ENCODE data around the gene PRDM8. TPM values are rescaled to one million over a fixed set of nuclear protein-coding genes. Genes with fewer than 3 reads are reported as not detected.

Gene PRDM8
- total RNA-seq, 1 donor from 2014 or later, result not detected

GRCh38 chr4:80252953-80253352, 55.6 kb downstream of the PRDM8 start:
- H3K4me1 Mint-ChIP-seq, result no peaks in the 10 kb centered on the region
- H3K27ac Mint-ChIP-seq, result no peak overlapping the region
- H3K79me2 ChIP-seq (ENCODE audit: low read depth), result no peaks in the 10 kb centered on the region
- H3K9ac ChIP-seq, result no peak overlapping the region
- H3K9me3 Mint-ChIP-seq, result no peaks in the 10 kb centered on the region
- H3K4me3 Mint-ChIP-seq, result no peak overlapping the region
- H3K27me3 Mint-ChIP-seq (ENCODE audit: insufficient read depth, low read depth), result peaks cover 2% of the 10 kb centered on the region
- DNase-seq (ENCODE audit: low spot score), result no peak
- peaks cover 46% of the 10 kb centered on the region for H3K27me3 ChIP-seq
- H3K4me1 ChIP-seq, result no peaks in the 10 kb centered on the region
- no peaks in the 10 kb centered on the region for H3K9me3 ChIP-seq (ENCODE audit: low read depth)
- H3F3A ChIP-seq (ENCODE audit: low read depth), result no peaks in the 10 kb centered on the region
- no peaks in the 10 kb centered on the region for H3K36me3 ChIP-seq
- no peak for TF ChIP-seq EZH2phosphoT487 (IDR thresholded peaks at IDR 0.05)
- TF ChIP-seq CTCF (IDR thresholded peaks at IDR 0.05), result no peak
- TF ChIP-seq EZH2 (IDR thresholded peaks at IDR 0.05), result no peak
- no peak overlapping the region for H3K4me2 ChIP-seq
- H4K20me1 ChIP-seq (ENCODE audit: low read depth), result no peaks in the 10 kb centered on the region
- no peaks in the 10 kb centered on the region for H3K36me3 Mint-ChIP-seq
- no peak overlapping the region for H3K4me3 ChIP-seq
- no peak overlapping the region for H2AFZ ChIP-seq (replicated peaks)
- no peak overlapping the region for H3K27ac ChIP-seq

- no peak overlapping the region for H3K4me3 Mint-ChIP-seq
- H3K27ac ChIP-seq, result no peak overlapping the region
- H3K9ac ChIP-seq, result no peak overlapping the region
- H3K27me3 Mint-ChIP-seq (ENCODE audit: insufficient read depth, low read depth), result peaks cover 2% of the 10 kb centered on the region
- H3F3A ChIP-seq (ENCODE audit: low read depth), result no peaks in the 10 kb centered on the region
- no peaks in the 10 kb centered on the region for H3K4me1 Mint-ChIP-seq
- TF ChIP-seq EZH2 (IDR thresholded peaks at IDR 0.05), result no peak
- no peak for TF ChIP-seq EZH2phosphoT487 (IDR thresholded peaks at IDR 0.05)
- TF ChIP-seq CTCF (IDR thresholded peaks at IDR 0.05), result no peak
- no peaks in the 10 kb centered on the region for H3K36me3 ChIP-seq
- H2AFZ ChIP-seq (replicated peaks), result no peak overlapping the region
- H3K9me3 ChIP-seq (ENCODE audit: low read depth), result no peaks in the 10 kb centered on the region
- no peaks in the 10 kb centered on the region for H3K4me1 ChIP-seq
- H3K79me2 ChIP-seq (ENCODE audit: low read depth), result no peaks in the 10 kb centered on the region
- no peak overlapping the region for H3K4me2 ChIP-seq
- H3K27ac Mint-ChIP-seq, result no peak overlapping the region
- no peaks in the 10 kb centered on the region for H3K36me3 Mint-ChIP-seq
- H3K4me3 ChIP-seq, result no peak overlapping the region
- H4K20me1 ChIP-seq (ENCODE audit: low read depth), result no peaks in the 10 kb centered on the region
- no peaks in the 10 kb centered on the region for H3K9me3 Mint-ChIP-seq
- DNase-seq (ENCODE audit: low spot score), result no peak
- H3K27me3 ChIP-seq, result peaks cover 52% of the 10 kb centered on the region
These were observed 56.2 kb downstream of the PRDM8 start for GRCh38 chr4:80253510-80253909.

Other genes starting within 250 kb of the PRDM8 start
- 28.3 and 28.8 TPM in 2 replicates for gene ANTXR2, start 124.3 kb upstream of the PRDM8 start, total RNA-seq (ENCODE audit: low replicate concordance)
- gene FGF5, start 69.2 kb downstream of the PRDM8 start, total RNA-seq (ENCODE audit: low replicate concordance), result not detected in 2 replicates
- not detected in 2 replicates for gene CFAP299, start 138.2 kb downstream of the PRDM8 start, total RNA-seq (ENCODE audit: low replicate concordance)

Measured in neural progenitor cell (in vitro differentiated cells).